Measurements from ENCODE around the gene AK5. TPM values are rescaled to one million over a fixed set of nuclear protein-coding genes. Genes with fewer than 3 reads are reported as not detected.
A peak's percentile ranks its signal among the peaks of the same experiment; 100 is the strongest.

The AK5 gene
- total RNA-seq, 1 donor from 2014 or later = not detected

DNA sequence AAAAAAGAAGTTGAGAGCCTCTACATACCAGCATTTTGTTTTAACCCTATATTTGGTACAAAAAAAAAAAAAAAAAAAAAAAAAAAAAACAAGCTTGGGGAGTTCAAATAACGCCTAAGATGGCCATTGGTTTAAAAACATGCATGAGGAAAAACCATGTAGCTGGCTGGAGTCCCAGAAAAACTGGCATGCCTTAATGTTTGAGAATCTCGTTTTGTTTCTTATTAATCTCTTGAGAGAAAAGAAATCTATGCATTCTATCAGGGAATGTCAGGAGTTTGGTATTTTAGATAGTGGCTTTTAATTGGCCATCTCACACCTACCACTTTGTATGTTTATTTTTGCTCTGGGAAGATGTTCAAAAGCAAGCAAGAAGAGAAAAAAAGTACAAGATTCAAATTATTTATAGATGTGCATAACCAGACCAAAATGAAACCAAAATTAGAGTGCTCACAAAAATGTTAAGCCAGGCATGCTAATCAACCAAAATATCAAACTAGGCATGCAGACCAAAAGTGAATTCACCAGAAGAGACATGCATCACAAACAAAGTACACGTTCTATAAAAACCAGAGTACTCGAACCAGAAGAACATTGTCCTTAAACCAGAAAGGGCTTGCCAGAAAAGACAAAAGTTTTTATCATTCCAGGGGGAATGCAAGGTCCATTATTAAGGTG lies 156.6 kb downstream of the AK5 start:
- H3K4me1 Mint-ChIP-seq = peaks cover 12% of the 10 kb centered on the region
- H3K4me3 Mint-ChIP-seq = no peak overlapping the region
- no peak for DNase-seq (ENCODE audit: low spot score in 2 of 2, unreplicated experiment in 2 of 2)
- peaks cover 30% of the 10 kb centered on the region for H3K9me3 Mint-ChIP-seq
- no peaks in the 10 kb centered on the region for H3K27me3 Mint-ChIP-seq (ENCODE audit: low read depth)
- no peak for TF ChIP-seq CTCF (IDR thresholded peaks at IDR 0.05; ENCODE audit: unreplicated experiment)
- H3K36me3 Mint-ChIP-seq = peaks cover 1% of the 10 kb centered on the region
- peak overlapping the region; percentile 71 for H3K27ac Mint-ChIP-seq

GRCh38 chr1:77446841-77447555 lies 165.2 kb downstream of the AK5 start:
- Mint-ChIP-seq H3K9me3 (peaks cover 15% of the 10 kb centered on the region), H3K27me3 (ENCODE audit: low read depth) (no peaks in the 10 kb centered on the region), H3K4me3 (no peak overlapping the region), H3K4me1 (peaks cover 7% of the 10 kb centered on the region), H3K27ac (no peak overlapping the region), H3K36me3 (no peaks in the 10 kb centered on the region)
- TF ChIP-seq CTCF (IDR thresholded peaks at IDR 0.05; ENCODE audit: unreplicated experiment) = no peak
- DNase-seq (ENCODE audit: low spot score in 2 of 2, unreplicated experiment in 2 of 2) = no peak

- peaks cover 7% of the 10 kb centered on the region for H3K4me1 Mint-ChIP-seq
- no peak for DNase-seq (ENCODE audit: low spot score in 2 of 2, unreplicated experiment in 2 of 2)
- H3K27me3 Mint-ChIP-seq (ENCODE audit: low read depth) = no peaks in the 10 kb centered on the region
- no peaks in the 10 kb centered on the region for H3K36me3 Mint-ChIP-seq
- H3K27ac Mint-ChIP-seq = no peak overlapping the region
- H3K9me3 Mint-ChIP-seq = peaks cover 15% of the 10 kb centered on the region
- no peak overlapping the region for H3K4me3 Mint-ChIP-seq
- TF ChIP-seq CTCF (IDR thresholded peaks at IDR 0.05; ENCODE audit: unreplicated experiment) = no peak
Observed at GRCh38 chr1:77447669-77448068, 165.8 kb downstream of the AK5 start.

DNA sequence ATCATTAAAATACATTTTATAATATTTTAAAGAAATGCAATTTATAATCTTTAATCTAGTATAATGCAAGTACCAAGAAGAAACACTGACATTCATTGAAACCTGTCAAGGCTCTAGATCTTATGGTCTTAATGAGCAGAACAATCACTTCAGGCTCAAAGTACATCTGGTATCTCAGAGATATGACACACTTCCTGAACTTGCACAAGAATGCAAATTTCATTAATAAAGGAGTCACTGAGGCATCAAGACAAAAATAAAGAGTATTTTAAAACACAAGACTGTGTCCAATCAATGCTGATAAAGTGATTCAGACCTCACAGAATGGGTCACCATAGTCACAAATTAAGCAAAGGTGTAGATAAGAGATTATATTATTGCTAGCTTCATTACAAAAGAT lies 178.1 kb downstream of the AK5 start:
- Mint-ChIP-seq H3K27ac (no peak overlapping the region), H3K36me3 (no peaks in the 10 kb centered on the region), H3K4me3 (no peak overlapping the region), H3K9me3 (peaks cover 7% of the 10 kb centered on the region), H3K27me3 (ENCODE audit: low read depth) (peaks cover 3% of the 10 kb centered on the region), H3K4me1 (peaks cover 13% of the 10 kb centered on the region)
- TF ChIP-seq CTCF (IDR thresholded peaks at IDR 0.05; ENCODE audit: unreplicated experiment) = no peak
- no peak for DNase-seq (ENCODE audit: low spot score in 2 of 2, unreplicated experiment in 2 of 2)

GRCh38 chr1:77461691-77462090 lies 179.9 kb downstream of the AK5 start:
- TF ChIP-seq CTCF (IDR thresholded peaks at IDR 0.05; ENCODE audit: unreplicated experiment) = no peak
- Mint-ChIP-seq H3K27ac (no peak overlapping the region), H3K4me1 (peaks cover 18% of the 10 kb centered on the region), H3K36me3 (no peaks in the 10 kb centered on the region), H3K27me3 (ENCODE audit: low read depth) (peaks cover 3% of the 10 kb centered on the region), H3K4me3 (no peak overlapping the region), H3K9me3 (peaks cover 7% of the 10 kb centered on the region)
- no peak for DNase-seq (ENCODE audit: low spot score in 2 of 2, unreplicated experiment in 2 of 2)
